ENCODE data around the gene GEMIN2. TPM values are rescaled to one million over a fixed set of nuclear protein-coding genes. Genes with fewer than 3 reads are reported as not detected.

The GEMIN2 gene
- total and polyA plus RNA-seq, 2 donors (not counting 1 experiment from before 2014, with no cell fraction given): 16.5 to 17.3 TPM

- Histone ChIP-seq H3K9me3 (ENCODE audit: control insufficient read depth, insufficient read depth, low read depth, low read length) (no peaks in the 10 kb centered on the region), H3K36me3 (ENCODE audit: control insufficient read depth, insufficient read depth, low read length) (peaks cover 17% of the 10 kb centered on the region), H3K4me2 (ENCODE audit: extremely low read depth, insufficient read depth, low read length) (no peak overlapping the region), H4K20me1 (ENCODE audit: control insufficient read depth, extremely low read depth, insufficient read depth, low read length) (no peaks in the 10 kb centered on the region), H3K79me2 (ENCODE audit: control insufficient read depth, insufficient read depth, low read length) (peaks cover 2% of the 10 kb centered on the region), H3K4me3 (replicated peaks in 1 of 4; ENCODE audit: control extremely low read depth in 1 of 4, insufficient read depth in 1 of 4, low read depth in 3 of 4, low read length in 4 of 4) (no peak overlapping the region), H3K9ac (ENCODE audit: insufficient read depth, low read length) (no peak overlapping the region), H2AFZ (ENCODE audit: low read length) (no peak overlapping the region), H3K27ac (ENCODE audit: insufficient read depth, low read length) (no peak overlapping the region), H3K4me1 (ENCODE audit: control insufficient read depth, extremely low read depth, insufficient read depth, low read length) (no peaks in the 10 kb centered on the region), H3K27me3 (ENCODE audit: control insufficient read depth, insufficient read depth, low read length) (no peaks in the 10 kb centered on the region)
- TF ChIP-seq, protein P1, sequence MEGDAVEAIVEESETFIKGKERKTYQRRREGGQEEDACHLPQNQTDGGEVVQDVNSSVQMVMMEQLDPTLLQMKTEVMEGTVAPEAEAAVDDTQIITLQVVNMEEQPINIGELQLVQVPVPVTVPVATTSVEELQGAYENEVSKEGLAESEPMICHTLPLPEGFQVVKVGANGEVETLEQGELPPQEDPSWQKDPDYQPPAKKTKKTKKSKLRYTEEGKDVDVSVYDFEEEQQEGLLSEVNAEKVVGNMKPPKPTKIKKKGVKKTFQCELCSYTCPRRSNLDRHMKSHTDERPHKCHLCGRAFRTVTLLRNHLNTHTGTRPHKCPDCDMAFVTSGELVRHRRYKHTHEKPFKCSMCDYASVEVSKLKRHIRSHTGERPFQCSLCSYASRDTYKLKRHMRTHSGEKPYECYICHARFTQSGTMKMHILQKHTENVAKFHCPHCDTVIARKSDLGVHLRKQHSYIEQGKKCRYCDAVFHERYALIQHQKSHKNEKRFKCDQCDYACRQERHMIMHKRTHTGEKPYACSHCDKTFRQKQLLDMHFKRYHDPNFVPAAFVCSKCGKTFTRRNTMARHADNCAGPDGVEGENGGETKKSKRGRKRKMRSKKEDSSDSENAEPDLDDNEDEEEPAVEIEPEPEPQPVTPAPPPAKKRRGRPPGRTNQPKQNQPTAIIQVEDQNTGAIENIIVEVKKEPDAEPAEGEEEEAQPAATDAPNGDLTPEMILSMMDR (conservative IDR thresholded peaks at IDR 0.05 in 1 of 2, IDR thresholded peaks at IDR 0.05 in 1 of 2; ENCODE audit: low read depth in 1 of 2, low read length in 2 of 2): no peak
- no peak for TF ChIP-seq EZH2 (IDR thresholded peaks at IDR 0.05; ENCODE audit: low read length, missing control alignments)
- peak; percentile 33 to 53 for DNase-seq (ENCODE audit: low read depth in 2 of 2)
Observed at GRCh38 chr14:39085933-39086332, 28.2 kb upstream of the GEMIN2 start.

DNA sequence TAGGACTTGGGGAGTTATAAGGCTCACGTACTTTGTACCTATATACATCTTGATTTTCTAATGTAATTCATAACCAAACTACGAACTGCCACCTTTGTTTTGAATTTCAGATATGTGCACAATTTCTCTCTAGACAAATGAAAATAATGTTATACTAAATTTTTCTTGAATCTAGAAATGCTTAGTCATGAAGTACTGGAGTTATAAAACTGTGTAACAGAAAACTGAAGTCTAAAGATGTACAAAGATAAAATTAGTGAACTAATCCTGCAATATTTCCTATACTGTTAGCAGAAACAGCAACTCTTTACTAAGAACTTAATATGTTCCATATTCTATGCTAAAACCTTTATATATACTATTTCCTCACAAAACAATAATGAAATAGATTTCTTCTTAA is 26.6 kb upstream of the GEMIN2 start:
- H3K4me3 ChIP-seq (replicated peaks in 1 of 4; ENCODE audit: control extremely low read depth in 1 of 4, insufficient read depth in 1 of 4, low read depth in 3 of 4, low read length in 4 of 4): no peak overlapping the region
- no peak for DNase-seq (ENCODE audit: low read depth in 2 of 2)
- H3K27ac ChIP-seq (ENCODE audit: insufficient read depth, low read length): no peak overlapping the region
- H3K9me3 ChIP-seq (ENCODE audit: control insufficient read depth, insufficient read depth, low read depth, low read length): no peaks in the 10 kb centered on the region
- peaks cover 5% of the 10 kb centered on the region for H3K79me2 ChIP-seq (ENCODE audit: control insufficient read depth, insufficient read depth, low read length)
- no peak overlapping the region for H3K9ac ChIP-seq (ENCODE audit: insufficient read depth, low read length)
- H3K36me3 ChIP-seq (ENCODE audit: control insufficient read depth, insufficient read depth, low read length): peaks cover 23% of the 10 kb centered on the region
- no peaks in the 10 kb centered on the region for H3K4me1 ChIP-seq (ENCODE audit: control insufficient read depth, extremely low read depth, insufficient read depth, low read length)
- no peak for TF ChIP-seq EZH2 (IDR thresholded peaks at IDR 0.05; ENCODE audit: low read length, missing control alignments)
- TF ChIP-seq, protein P1 (conservative IDR thresholded peaks at IDR 0.05 in 1 of 2, IDR thresholded peaks at IDR 0.05 in 1 of 2; ENCODE audit: low read depth in 1 of 2, low read length in 2 of 2): no peak
- no peak overlapping the region for H2AFZ ChIP-seq (ENCODE audit: low read length)
- no peaks in the 10 kb centered on the region for H3K27me3 ChIP-seq (ENCODE audit: control insufficient read depth, insufficient read depth, low read length)
- H4K20me1 ChIP-seq (ENCODE audit: control insufficient read depth, extremely low read depth, insufficient read depth, low read length): peaks cover 2% of the 10 kb centered on the region
- no peak overlapping the region for H3K4me2 ChIP-seq (ENCODE audit: extremely low read depth, insufficient read depth, low read length)

GRCh38 chr14:39090548-39091111 is 23.5 kb upstream of the GEMIN2 start:
- H3K4me2 ChIP-seq (ENCODE audit: extremely low read depth, insufficient read depth, low read length): no peak overlapping the region
- no peaks in the 10 kb centered on the region for H3K4me1 ChIP-seq (ENCODE audit: control insufficient read depth, extremely low read depth, insufficient read depth, low read length)
- H3K27ac ChIP-seq (ENCODE audit: insufficient read depth, low read length): no peak overlapping the region
- no peak for TF ChIP-seq EZH2 (IDR thresholded peaks at IDR 0.05; ENCODE audit: low read length, missing control alignments)
- TF ChIP-seq, protein P1 (conservative IDR thresholded peaks at IDR 0.05 in 1 of 2, IDR thresholded peaks at IDR 0.05 in 1 of 2; ENCODE audit: low read depth in 1 of 2, low read length in 2 of 2): no peak
- no peak overlapping the region for H2AFZ ChIP-seq (ENCODE audit: low read length)
- no peaks in the 10 kb centered on the region for H3K27me3 ChIP-seq (ENCODE audit: control insufficient read depth, insufficient read depth, low read length)
- H3K9ac ChIP-seq (ENCODE audit: insufficient read depth, low read length): no peak overlapping the region
- peaks cover 2% of the 10 kb centered on the region for H4K20me1 ChIP-seq (ENCODE audit: control insufficient read depth, extremely low read depth, insufficient read depth, low read length)
- peaks cover 21% of the 10 kb centered on the region for H3K36me3 ChIP-seq (ENCODE audit: control insufficient read depth, insufficient read depth, low read length)
- peaks cover 18% of the 10 kb centered on the region for H3K79me2 ChIP-seq (ENCODE audit: control insufficient read depth, insufficient read depth, low read length)
- H3K4me3 ChIP-seq (replicated peaks in 1 of 4; ENCODE audit: control extremely low read depth in 1 of 4, insufficient read depth in 1 of 4, low read depth in 3 of 4, low read length in 4 of 4): no peak overlapping the region
- no peak for DNase-seq (ENCODE audit: low read depth in 2 of 2)
- no peaks in the 10 kb centered on the region for H3K9me3 ChIP-seq (ENCODE audit: control insufficient read depth, insufficient read depth, low read depth, low read length)
